ENCODE data around the gene FSTL4. TPM values are rescaled to one million over a fixed set of nuclear protein-coding genes. Genes with fewer than 3 reads are reported as not detected.

The FSTL4 gene
- total RNA-seq, 1 donor from 2014 or later = 0.67 TPM

GRCh38 chr5:133523013-133523658 lies 89.2 kb downstream of the FSTL4 start:
- Histone ChIP-seq H3K9me3 (no peaks in the 10 kb centered on the region), H3K4me1 (no peaks in the 10 kb centered on the region), H3K4me3 (no peak overlapping the region), H3K27ac (no peak overlapping the region), H3K27me3 (no peaks in the 10 kb centered on the region), H3K36me3 (no peaks in the 10 kb centered on the region)
- DNase-seq (no peak), ATAC-seq (no peak)
- no peak for TF ChIP-seq CTCF (IDR thresholded peaks at IDR 0.05)
- intact Hi-C loops (cut with DNase I) = no loop called here

- no peak for DNase-seq
Measured at GRCh38 chr5:133521801-133522200, 90.5 kb downstream of the FSTL4 start.

GRCh38 chr5:133520991-133521706 lies 91.2 kb downstream of the FSTL4 start:
- Histone ChIP-seq H3K27me3 (no peaks in the 10 kb centered on the region), H3K36me3 (no peaks in the 10 kb centered on the region), H3K27ac (no peak overlapping the region), H3K9me3 (no peaks in the 10 kb centered on the region), H3K4me1 (no peaks in the 10 kb centered on the region), H3K4me3 (no peak overlapping the region)
- TF ChIP-seq CTCF (IDR thresholded peaks at IDR 0.05) = no peak
- intact Hi-C loops (cut with DNase I) = no loop called here
- DNase-seq (no peak), ATAC-seq (no peak)

More at GRCh38 chr5:133521801-133522200, 90.5 kb downstream of the FSTL4 start:
- Histone ChIP-seq H3K4me3 (no peak overlapping the region), H3K4me1 (no peaks in the 10 kb centered on the region), H3K36me3 (no peaks in the 10 kb centered on the region), H3K27me3 (no peaks in the 10 kb centered on the region), H3K27ac (no peak overlapping the region), H3K9me3 (no peaks in the 10 kb centered on the region)
- TF ChIP-seq CTCF (IDR thresholded peaks at IDR 0.05) = no peak
- no peak for ATAC-seq
- intact Hi-C loops (cut with DNase I) = no loop called here

- no peaks in the 10 kb centered on the region for H3K4me1 ChIP-seq
- ATAC-seq (peak; percentile 73), DNase-seq (no peak)
- no peak overlapping the region for H3K27ac ChIP-seq
- no peaks in the 10 kb centered on the region for H3K9me3 ChIP-seq
- H3K4me3 ChIP-seq = no peak overlapping the region
- H3K27me3 ChIP-seq = no peaks in the 10 kb centered on the region
- intact Hi-C loops (cut with DNase I) = no loop called here
- TF ChIP-seq CTCF (IDR thresholded peaks at IDR 0.05) = no peak
- no peaks in the 10 kb centered on the region for H3K36me3 ChIP-seq
Measured at GRCh38 chr5:133520062-133520461, 92.3 kb downstream of the FSTL4 start.

GRCh38 chr5:133519191-133519590 lies 93.2 kb downstream of the FSTL4 start:
- ATAC-seq (no peak), DNase-seq (no peak)
- H3K27me3 ChIP-seq = no peaks in the 10 kb centered on the region
- H3K9me3 ChIP-seq = no peaks in the 10 kb centered on the region
- H3K4me1 ChIP-seq = no peaks in the 10 kb centered on the region
- no peaks in the 10 kb centered on the region for H3K36me3 ChIP-seq
- H3K27ac ChIP-seq = no peak overlapping the region
- no peak for TF ChIP-seq CTCF (IDR thresholded peaks at IDR 0.05)
- intact Hi-C loops (cut with DNase I) = no loop called here
- no peak overlapping the region for H3K4me3 ChIP-seq
